PC-9 (cell line): ENCODE measurements around the gene MTHFD2.

Experiments used
- EZH2 ChIP-seq: fragments of 200-600 bp; sonication (generic); IDR thresholded peaks from 2 replicates; pipeline ENCODE4 v1.8.0; 2017; ENCODE audit warnings: antibody characterized with exemption, low read depth
- TF ChIP-seq, protein P1 (sequence below): fragments of 200-600 bp; sonication (generic); conservative IDR thresholded peaks from 2 replicates; pipeline ENCODE4 v1.6.1; 2017; ENCODE audit warnings: mixed run types, antibody characterized with exemption, mild to moderate bottlenecking, moderate library complexity

DNA sequence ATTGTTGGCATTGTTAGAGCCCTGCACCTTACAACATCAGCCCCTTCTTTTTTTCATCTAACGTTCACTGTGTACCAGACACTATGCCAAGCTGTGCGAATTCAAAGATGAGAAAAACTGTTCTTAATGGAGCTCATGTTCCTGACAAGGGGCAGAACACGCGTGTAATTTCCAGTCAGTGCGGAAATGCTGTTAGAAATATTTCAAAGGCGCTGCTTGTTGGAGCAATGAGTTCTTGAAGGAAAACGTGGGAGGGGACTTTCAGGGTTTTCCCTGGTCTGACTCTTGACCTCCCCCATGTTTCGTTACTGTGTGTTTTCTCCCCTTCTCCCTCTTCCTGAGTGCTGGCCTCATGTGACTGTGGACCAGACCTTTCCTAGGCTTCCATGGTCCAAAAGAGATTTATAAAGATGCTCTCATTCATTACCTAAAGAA is 1.5 kb downstream of the MTHFD2 start:
- no peak for TF ChIP-seq EZH2
- TF ChIP-seq, protein P1, sequence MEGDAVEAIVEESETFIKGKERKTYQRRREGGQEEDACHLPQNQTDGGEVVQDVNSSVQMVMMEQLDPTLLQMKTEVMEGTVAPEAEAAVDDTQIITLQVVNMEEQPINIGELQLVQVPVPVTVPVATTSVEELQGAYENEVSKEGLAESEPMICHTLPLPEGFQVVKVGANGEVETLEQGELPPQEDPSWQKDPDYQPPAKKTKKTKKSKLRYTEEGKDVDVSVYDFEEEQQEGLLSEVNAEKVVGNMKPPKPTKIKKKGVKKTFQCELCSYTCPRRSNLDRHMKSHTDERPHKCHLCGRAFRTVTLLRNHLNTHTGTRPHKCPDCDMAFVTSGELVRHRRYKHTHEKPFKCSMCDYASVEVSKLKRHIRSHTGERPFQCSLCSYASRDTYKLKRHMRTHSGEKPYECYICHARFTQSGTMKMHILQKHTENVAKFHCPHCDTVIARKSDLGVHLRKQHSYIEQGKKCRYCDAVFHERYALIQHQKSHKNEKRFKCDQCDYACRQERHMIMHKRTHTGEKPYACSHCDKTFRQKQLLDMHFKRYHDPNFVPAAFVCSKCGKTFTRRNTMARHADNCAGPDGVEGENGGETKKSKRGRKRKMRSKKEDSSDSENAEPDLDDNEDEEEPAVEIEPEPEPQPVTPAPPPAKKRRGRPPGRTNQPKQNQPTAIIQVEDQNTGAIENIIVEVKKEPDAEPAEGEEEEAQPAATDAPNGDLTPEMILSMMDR: no peak
